Bronchus fibroblast of lung (primary cell): ENCODE data around the gene CYSLTR2. TPM values are rescaled to one million over a fixed set of nuclear protein-coding genes. Genes with fewer than 3 reads are reported as not detected.

Source experiments
- total RNA-seq: library from RNA; depleted of rRNA; stranded (reverse); fragments of >200 nt; gene quantifications from 2 replicates; pipeline ENCODE4 v1.2.3, GENCODE V29; 2015

Gene CYSLTR2
- total RNA-seq: not detected in 2 replicates

GRCh38 chr13:48653472-48653939 lies at the start of gene CYSLTR2:
Gene CYSLTR2 (plus strand): TSS chr13:48653929. CDS start chr13:48706818, 52,889 bp downstream.

Other genes starting within 250 kb of the CYSLTR2 start
- gene LPAR6, start 240.8 kb upstream of the CYSLTR2 start, total RNA-seq: 2.7 and 4.5 TPM in 2 replicates
- gene RCBTB2, start 120.8 kb upstream of the CYSLTR2 start, total RNA-seq: 4.7 and 5.2 TPM in 2 replicates